Measurements from ENCODE around the gene TLR8.

- TF ChIP-seq GATA3 (IDR thresholded peaks at IDR 0.05; ENCODE audit: low read depth, low read length) (no peak), GATA2 (IDR thresholded peaks at IDR 0.05; ENCODE audit: low read depth, low read length) (no peak)
Measured at GRCh38 chrX:12955882-12956703, 49.7 kb downstream of the TLR8 start.
